ENCODE results near the gene MYO5C.

Gene MYO5C, protein sequence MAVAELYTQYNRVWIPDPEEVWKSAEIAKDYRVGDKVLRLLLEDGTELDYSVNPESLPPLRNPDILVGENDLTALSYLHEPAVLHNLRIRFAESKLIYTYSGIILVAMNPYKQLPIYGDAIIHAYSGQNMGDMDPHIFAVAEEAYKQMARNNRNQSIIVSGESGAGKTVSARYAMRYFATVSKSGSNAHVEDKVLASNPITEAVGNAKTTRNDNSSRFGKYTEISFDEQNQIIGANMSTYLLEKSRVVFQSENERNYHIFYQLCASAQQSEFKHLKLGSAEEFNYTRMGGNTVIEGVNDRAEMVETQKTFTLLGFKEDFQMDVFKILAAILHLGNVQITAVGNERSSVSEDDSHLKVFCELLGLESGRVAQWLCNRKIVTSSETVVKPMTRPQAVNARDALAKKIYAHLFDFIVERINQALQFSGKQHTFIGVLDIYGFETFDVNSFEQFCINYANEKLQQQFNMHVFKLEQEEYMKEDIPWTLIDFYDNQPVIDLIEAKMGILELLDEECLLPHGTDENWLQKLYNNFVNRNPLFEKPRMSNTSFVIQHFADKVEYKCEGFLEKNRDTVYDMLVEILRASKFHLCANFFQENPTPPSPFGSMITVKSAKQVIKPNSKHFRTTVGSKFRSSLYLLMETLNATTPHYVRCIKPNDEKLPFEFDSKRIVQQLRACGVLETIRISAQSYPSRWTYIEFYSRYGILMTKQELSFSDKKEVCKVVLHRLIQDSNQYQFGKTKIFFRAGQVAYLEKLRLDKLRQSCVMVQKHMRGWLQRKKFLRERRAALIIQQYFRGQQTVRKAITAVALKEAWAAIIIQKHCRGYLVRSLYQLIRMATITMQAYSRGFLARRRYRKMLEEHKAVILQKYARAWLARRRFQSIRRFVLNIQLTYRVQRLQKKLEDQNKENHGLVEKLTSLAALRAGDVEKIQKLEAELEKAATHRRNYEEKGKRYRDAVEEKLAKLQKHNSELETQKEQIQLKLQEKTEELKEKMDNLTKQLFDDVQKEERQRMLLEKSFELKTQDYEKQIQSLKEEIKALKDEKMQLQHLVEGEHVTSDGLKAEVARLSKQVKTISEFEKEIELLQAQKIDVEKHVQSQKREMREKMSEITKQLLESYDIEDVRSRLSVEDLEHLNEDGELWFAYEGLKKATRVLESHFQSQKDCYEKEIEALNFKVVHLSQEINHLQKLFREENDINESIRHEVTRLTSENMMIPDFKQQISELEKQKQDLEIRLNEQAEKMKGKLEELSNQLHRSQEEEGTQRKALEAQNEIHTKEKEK (N-terminal part only)

DNA sequence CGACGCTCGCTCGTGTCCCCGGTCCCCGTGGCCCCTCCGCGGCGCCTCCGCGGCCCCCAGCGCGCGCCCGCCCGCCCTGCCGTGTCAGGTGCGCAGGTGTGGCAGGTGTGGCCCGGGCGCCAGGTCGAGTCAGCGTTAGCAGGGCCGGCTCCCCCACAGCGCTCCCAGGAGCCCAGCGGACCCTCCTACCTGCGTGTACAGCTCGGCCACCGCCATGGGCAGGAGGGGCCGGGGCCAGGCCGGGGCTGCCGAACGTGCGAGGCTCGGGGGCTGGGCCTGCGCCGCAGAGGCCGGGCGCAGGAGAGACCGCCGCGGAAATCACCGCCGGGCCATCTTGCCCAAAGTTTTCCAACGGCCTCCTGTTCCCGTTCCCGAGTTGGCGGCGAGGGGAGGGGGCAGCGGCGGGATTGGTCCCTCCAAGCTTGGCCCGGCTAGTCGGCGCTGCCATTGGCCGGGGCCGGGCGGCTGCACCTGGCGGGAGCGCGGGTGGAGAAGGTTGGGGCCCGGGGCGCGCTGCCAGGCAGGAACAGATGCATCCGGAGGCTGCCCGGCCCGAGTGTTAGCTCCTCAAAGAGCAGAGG is at the start of gene MYO5C:
Gene MYO5C, minus strand, starts transcription at position 384 of the 581 bp plus-strand sequence. Its CDS starts 168 bp downstream, at position 216.
- DNase-seq (ENCODE audit: low read depth): no peak
- H3K4me3 ChIP-seq (ENCODE audit: control insufficient read depth, low read depth, low read length): peak within 1 kb of the TSS; percentile 25
- TF ChIP-seq, protein P1, sequence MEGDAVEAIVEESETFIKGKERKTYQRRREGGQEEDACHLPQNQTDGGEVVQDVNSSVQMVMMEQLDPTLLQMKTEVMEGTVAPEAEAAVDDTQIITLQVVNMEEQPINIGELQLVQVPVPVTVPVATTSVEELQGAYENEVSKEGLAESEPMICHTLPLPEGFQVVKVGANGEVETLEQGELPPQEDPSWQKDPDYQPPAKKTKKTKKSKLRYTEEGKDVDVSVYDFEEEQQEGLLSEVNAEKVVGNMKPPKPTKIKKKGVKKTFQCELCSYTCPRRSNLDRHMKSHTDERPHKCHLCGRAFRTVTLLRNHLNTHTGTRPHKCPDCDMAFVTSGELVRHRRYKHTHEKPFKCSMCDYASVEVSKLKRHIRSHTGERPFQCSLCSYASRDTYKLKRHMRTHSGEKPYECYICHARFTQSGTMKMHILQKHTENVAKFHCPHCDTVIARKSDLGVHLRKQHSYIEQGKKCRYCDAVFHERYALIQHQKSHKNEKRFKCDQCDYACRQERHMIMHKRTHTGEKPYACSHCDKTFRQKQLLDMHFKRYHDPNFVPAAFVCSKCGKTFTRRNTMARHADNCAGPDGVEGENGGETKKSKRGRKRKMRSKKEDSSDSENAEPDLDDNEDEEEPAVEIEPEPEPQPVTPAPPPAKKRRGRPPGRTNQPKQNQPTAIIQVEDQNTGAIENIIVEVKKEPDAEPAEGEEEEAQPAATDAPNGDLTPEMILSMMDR (IDR thresholded peaks at IDR 0.05; ENCODE audit: control insufficient read depth, insufficient read depth, low read depth, low read length, missing control alignments): no peak

DNA sequence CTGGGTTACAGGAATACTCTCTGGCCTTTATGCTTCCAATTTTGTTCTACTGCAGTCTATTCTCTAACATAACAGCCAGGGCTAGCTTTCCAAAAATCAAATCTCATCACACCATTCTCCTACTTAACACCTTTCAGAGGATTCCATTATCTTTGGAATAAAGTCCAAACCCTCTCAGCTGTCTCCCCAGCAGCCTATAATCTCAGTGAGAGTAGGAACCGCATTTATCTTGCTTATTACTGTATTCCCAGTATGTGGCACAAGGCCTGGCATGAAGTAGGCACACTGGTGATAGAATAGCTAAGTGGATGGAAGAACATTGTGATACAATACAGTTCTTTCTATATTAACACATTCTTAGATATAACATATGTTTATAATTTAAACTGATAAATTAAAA is 49.0 kb upstream of the MYO5C start:
- TF ChIP-seq, protein P1 (IDR thresholded peaks at IDR 0.05; ENCODE audit: control insufficient read depth, insufficient read depth, low read depth, low read length, missing control alignments): no peak
- no peak overlapping the region for H3K4me3 ChIP-seq (ENCODE audit: control insufficient read depth, low read depth, low read length)
- DNase-seq (ENCODE audit: low read depth): no peak

DNA sequence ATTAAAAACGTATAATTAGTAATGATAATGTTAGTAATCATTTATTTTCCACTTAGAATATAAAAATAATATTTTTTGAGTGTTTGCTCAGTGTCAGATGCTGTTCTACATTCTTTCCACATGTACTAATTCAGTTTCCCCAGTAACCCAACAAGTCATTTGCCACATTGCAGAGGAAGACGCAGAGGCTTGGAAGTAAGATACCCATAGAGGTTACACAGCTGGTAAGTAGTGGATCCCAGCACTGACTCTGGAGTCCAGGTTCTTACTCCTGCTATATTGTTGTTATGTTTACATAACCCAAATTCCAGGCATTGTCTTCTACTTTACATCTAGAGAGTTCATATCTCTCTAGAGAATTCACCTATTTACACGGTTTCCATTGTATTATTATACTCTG is 48.2 kb upstream of the MYO5C start:
- DNase-seq (ENCODE audit: low read depth): no peak
- TF ChIP-seq, protein P1 (IDR thresholded peaks at IDR 0.05; ENCODE audit: control insufficient read depth, insufficient read depth, low read depth, low read length, missing control alignments): no peak
- H3K4me3 ChIP-seq (ENCODE audit: control insufficient read depth, low read depth, low read length): no peak overlapping the region

DNA sequence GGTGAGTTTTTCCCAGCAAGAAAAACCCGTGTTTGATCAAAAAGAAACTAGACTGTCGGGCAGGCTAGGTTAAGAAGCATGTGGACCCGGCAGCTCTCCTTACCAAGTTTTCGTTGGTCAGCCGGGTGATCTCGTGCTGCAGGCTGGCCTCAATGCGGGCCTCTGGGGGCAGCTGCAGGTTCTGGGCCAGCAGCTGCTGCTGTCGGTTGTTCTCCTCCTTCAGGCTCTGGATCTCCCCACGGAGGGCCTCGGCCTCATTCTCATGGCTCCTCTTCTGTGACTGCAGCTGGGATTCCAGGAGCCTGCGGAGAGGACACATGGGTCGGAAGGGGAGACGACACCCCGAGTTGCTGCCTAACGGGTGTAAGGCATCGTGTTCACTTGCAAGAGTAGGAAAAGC is 44.5 kb upstream of the MYO5C start:
- TF ChIP-seq, protein P1 (IDR thresholded peaks at IDR 0.05; ENCODE audit: control insufficient read depth, insufficient read depth, low read depth, low read length, missing control alignments): no peak
- no peak overlapping the region for H3K4me3 ChIP-seq (ENCODE audit: control insufficient read depth, low read depth, low read length)
- no peak for DNase-seq (ENCODE audit: low read depth)

DNA sequence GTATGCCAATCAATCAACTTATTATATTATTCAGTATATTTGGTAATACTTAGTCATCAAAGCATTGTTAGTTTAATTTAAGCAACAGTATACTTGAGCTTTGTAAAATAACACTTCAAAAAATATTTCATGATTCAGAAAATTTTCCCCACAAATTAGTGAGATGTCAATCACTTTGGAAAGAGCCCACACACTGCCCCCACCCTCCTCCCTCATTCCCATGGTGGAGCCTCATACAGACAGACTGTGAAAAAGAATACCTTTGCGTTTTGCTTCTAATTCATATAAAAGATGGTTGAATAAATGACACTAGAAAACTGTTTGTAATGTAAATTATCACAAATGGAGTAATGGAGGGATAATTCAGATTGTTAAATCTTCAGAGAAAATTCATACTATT is 43.3 kb upstream of the MYO5C start:
- H3K4me3 ChIP-seq (ENCODE audit: control insufficient read depth, low read depth, low read length): no peak overlapping the region
- no peak for DNase-seq (ENCODE audit: low read depth)
- TF ChIP-seq, protein P1 (IDR thresholded peaks at IDR 0.05; ENCODE audit: control insufficient read depth, insufficient read depth, low read depth, low read length, missing control alignments): no peak

DNA sequence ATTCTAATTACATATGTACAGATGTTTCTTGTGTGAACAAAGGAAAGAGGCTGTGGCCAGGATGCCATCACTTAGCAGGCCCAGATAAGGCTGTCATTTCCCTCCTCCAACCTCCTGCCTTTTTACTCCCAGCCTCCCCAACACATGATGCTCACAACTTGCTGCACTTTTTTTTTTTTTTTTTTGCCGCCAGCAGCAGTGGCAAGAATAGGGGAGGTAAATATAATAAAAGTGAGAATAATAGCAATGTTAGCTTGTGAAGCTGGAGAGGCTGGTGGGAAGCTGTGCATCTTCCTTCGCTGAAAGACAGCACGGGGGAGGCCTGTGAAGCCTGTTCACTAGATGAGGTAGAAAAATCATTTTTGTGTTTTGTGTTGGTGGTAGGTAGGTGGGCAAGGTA is 42.5 kb upstream of the MYO5C start:
- TF ChIP-seq, protein P1 (IDR thresholded peaks at IDR 0.05; ENCODE audit: control insufficient read depth, insufficient read depth, low read depth, low read length, missing control alignments): no peak
- H3K4me3 ChIP-seq (ENCODE audit: control insufficient read depth, low read depth, low read length): no peak overlapping the region
- DNase-seq (ENCODE audit: low read depth): no peak
